ENCODE data around the gene CCDC18.

DNA sequence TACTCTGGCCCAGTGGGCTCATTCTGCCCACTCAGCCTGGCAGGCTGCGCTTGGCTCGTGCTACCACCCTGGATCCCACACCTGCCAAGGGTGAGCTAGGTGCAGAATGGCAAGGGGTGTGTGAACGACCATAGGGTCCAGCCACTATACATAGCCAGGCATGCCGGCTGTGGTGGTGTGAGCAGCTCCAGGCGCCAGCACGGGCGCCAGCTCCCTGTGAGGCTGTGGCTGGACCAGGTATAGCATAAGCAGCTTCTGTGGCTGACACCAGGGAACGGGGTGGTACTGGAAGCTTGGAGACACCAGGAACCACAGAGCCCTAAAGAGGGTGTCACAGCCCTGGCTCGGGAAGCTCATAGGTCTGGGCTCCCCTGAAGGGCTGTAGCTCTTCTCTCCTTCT, 18.6 kb downstream of the CCDC18 start:
- TF ChIP-seq EP300 (IDR thresholded peaks at IDR 0.05), result no peak
- TF ChIP-seq, protein P1, sequence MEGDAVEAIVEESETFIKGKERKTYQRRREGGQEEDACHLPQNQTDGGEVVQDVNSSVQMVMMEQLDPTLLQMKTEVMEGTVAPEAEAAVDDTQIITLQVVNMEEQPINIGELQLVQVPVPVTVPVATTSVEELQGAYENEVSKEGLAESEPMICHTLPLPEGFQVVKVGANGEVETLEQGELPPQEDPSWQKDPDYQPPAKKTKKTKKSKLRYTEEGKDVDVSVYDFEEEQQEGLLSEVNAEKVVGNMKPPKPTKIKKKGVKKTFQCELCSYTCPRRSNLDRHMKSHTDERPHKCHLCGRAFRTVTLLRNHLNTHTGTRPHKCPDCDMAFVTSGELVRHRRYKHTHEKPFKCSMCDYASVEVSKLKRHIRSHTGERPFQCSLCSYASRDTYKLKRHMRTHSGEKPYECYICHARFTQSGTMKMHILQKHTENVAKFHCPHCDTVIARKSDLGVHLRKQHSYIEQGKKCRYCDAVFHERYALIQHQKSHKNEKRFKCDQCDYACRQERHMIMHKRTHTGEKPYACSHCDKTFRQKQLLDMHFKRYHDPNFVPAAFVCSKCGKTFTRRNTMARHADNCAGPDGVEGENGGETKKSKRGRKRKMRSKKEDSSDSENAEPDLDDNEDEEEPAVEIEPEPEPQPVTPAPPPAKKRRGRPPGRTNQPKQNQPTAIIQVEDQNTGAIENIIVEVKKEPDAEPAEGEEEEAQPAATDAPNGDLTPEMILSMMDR (IDR thresholded peaks at IDR 0.05), result no peak
